Lower lobe of right lung (tissue), 2 donors: ENCODE measurements around the gene FBXO17. TPM values are rescaled to one million over a fixed set of nuclear protein-coding genes. Genes with fewer than 3 reads are reported as not detected.

Experiments
- ATAC-seq, 2 donors: fragments of 200-7000 bp; cut with Tn5 transposase; one replicate each; pipeline ENCODE4 v1.9.1; 2020 to 2022; ENCODE audit warnings: mild to moderate bottlenecking in 2 of 2, moderate library complexity in 2 of 2
- DNase-seq: peaks from one replicate; pipeline ENCODE4 v3.0.0-alpha.2; 2020
- H3K27ac ChIP-seq: fragments of 200-600 bp; one replicate; pipeline ENCODE4 v1.8.0; 2022
- H3K27me3 ChIP-seq: fragments of 200-600 bp; one replicate; pipeline ENCODE4 v1.8.0; 2022; ENCODE audit warnings: low read depth
- H3K36me3 ChIP-seq: fragments of 200-600 bp; one replicate; pipeline ENCODE4 v1.8.0; 2022; ENCODE audit warnings: mild to moderate bottlenecking
- H3K4me1 ChIP-seq: fragments of 200-600 bp; one replicate; pipeline ENCODE4 v1.8.0; 2022
- H3K4me3 ChIP-seq: fragments of 200-600 bp; one replicate; pipeline ENCODE4 v1.8.0; 2022; ENCODE audit warnings: mild to moderate bottlenecking
- H3K9me3 ChIP-seq: fragments of 200-600 bp; one replicate; pipeline ENCODE4 v1.8.0; 2022
- intact Hi-C: fragments of 100-400 bp; cut with DNase I; formaldehyde crosslinking; loops from one replicate; pipeline ENCODE4 v1.11.0; 2022
- total RNA-seq: library from RNA; stranded (reverse); fragmentation: NEBNext Ultra II Directional; extraction: Animal tissue kit (Norgen Biotek cat#: 25700); gene quantifications from one replicate; pipeline ENCODE4 v1.2.1, GENCODE V29; 2021
- TF ChIP-seq, protein P1 (sequence below): fragments of 200-600 bp; IDR thresholded peaks from one replicate; pipeline ENCODE4 v1.8.0; 2022; ENCODE audit warnings: antibody characterized with exemption, mild to moderate bottlenecking
- donor health status: DM: no; HTN: yes; CAD: no; lungs with severe emphysema.

Gene FBXO17
- total RNA-seq, 1 donor from 2014 or later, result 10.5 TPM

DNA sequence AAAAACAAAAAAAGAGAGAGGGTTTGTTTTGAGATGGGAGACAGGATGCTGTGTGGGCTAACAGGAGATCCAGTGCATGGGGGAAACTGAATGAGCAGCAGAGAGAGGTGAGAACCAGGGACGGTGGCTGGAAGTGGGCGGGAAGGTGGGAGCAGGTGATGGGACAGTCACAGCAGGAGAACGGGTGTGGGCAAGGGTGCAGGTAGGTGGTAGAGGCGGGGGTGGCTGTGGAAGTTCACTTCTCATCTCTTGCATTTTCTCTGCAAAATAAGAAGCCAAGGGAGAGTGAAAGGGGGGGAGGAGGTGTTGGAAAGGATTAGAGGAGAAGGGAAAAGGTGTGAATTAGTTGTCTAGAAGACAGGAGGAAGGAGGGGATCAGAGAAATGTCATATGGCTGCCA is 21.9 kb downstream of the FBXO17 start:
- no peaks in the 10 kb centered on the region for H3K36me3 ChIP-seq
- no peak overlapping the region for H3K4me3 ChIP-seq
- no peak overlapping the region for H3K27ac ChIP-seq
- no peak for ATAC-seq
- no peak for DNase-seq
- TF ChIP-seq, protein P1, sequence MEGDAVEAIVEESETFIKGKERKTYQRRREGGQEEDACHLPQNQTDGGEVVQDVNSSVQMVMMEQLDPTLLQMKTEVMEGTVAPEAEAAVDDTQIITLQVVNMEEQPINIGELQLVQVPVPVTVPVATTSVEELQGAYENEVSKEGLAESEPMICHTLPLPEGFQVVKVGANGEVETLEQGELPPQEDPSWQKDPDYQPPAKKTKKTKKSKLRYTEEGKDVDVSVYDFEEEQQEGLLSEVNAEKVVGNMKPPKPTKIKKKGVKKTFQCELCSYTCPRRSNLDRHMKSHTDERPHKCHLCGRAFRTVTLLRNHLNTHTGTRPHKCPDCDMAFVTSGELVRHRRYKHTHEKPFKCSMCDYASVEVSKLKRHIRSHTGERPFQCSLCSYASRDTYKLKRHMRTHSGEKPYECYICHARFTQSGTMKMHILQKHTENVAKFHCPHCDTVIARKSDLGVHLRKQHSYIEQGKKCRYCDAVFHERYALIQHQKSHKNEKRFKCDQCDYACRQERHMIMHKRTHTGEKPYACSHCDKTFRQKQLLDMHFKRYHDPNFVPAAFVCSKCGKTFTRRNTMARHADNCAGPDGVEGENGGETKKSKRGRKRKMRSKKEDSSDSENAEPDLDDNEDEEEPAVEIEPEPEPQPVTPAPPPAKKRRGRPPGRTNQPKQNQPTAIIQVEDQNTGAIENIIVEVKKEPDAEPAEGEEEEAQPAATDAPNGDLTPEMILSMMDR, result no peak
- intact Hi-C loops, result no loop called here
- no peaks in the 10 kb centered on the region for H3K27me3 ChIP-seq
- peaks cover 11% of the 10 kb centered on the region for H3K4me1 ChIP-seq
- H3K9me3 ChIP-seq, result no peaks in the 10 kb centered on the region

DNA sequence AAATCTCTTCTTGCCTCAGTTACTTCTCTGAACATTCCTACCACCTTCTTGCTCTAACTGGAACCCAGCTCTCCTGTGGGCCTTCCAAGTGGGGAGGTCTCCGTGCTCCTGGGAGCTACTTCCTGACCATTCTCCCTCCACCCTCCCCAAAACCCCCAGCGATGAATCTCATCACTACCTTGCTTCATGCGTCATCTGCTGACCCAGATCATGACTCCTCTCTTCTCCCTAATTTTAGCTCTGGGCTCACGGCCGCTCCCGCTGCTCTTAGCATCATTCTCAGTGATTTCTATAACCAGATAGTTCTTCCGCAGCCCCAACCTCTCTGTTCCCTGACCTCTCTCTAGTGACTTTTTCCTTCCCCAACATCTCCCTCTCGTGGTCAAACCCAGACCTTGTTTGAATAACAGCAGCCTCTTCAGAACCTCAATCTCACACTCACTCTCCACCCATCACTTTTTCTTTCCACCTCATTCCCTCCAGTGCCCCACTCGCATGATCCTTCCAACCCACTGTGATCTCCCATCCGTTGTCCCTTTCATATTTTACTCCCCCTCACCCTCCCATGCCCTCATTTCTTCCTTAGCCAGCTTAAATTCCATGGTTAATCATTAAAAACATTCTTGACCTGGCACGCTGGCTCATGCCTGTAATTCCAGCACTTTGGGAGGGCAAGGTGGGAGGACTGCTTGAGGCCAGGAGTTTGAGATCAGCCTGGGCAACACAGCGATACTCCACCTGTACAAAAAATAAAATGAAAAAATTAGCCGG is 23.0 kb downstream of the FBXO17 start:
- TF ChIP-seq, protein P1, result peak; percentile 34
- intact Hi-C loops, result no loop called here
- Histone ChIP-seq H3K4me1 (peaks cover 11% of the 10 kb centered on the region), H3K4me3 (no peak overlapping the region), H3K27me3 (no peaks in the 10 kb centered on the region), H3K36me3 (no peaks in the 10 kb centered on the region), H3K27ac (no peak overlapping the region), H3K9me3 (no peaks in the 10 kb centered on the region)
- ATAC-seq, result peak; percentile 59 to 67
- DNase-seq, result no peak

DNA sequence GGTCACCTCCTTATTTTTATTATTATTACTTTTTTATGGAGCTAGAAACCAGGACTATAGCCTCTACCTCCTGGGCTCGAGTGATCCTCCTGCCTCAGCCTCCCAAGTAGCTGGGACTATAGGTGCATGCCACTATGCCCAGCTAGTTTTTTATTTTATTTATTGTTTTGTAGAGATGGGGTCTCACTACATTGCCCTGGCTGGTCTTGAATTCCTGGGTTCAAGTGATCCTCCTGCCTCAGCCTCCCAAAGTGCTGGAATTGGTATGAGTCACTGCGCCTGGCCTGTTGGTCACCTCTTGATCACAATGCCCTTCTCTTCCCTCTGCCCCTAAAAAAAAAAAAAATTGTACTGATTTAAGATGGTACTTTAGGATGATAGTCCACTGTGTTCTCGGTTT is 24.4 kb downstream of the FBXO17 start:
- no peak overlapping the region for H3K27ac ChIP-seq
- no peaks in the 10 kb centered on the region for H3K9me3 ChIP-seq
- H3K36me3 ChIP-seq, result peaks cover 7% of the 10 kb centered on the region
- TF ChIP-seq, protein P1, result no peak
- intact Hi-C loops, result no loop called here
- no peaks in the 10 kb centered on the region for H3K27me3 ChIP-seq
- ATAC-seq (no peak), DNase-seq (no peak)
- peaks cover 11% of the 10 kb centered on the region for H3K4me1 ChIP-seq
- H3K4me3 ChIP-seq, result no peak overlapping the region

DNA sequence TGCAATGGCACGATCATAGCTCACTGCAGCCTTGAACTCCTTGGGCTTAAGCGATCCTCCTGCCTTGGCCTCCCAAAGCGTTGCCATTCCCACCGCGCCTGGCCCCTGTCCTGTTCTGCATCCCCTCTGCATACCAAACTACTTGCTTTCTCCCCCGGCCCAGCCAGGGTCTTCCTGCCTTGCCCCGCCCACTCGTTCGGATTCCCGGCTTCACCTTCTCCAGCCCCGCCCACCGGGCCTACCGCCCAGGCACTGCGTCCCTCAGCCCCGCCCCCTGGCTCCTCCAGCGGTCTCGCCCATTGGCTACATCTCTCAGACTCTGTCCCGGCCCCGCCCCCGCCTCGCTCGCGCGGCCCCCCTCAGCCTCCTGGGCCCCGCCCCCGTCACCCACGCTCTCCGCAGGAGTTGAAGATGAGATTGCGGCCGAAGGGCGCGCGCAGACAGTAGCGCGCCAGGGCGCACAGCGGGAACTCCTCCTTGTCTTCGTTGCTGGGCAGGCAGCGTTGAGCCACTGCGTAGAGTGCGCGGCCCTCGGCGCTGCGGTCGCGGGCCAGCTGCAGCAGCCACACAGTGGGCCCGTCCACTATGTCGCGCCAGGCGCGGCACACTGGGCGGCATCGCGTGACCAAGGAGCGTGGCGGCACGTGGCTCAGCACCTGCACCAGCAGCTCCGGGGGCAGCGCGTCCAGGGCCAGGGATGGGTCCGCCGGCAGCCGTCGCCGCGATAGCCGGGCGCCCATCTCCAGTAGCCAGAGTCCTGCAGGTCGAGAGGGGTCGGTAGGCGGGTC is 25.8 kb downstream of the FBXO17 start:
- TF ChIP-seq, protein P1, result no peak
- Histone ChIP-seq H3K36me3 (peaks cover 7% of the 10 kb centered on the region), H3K27me3 (no peaks in the 10 kb centered on the region), H3K27ac (no peak overlapping the region), H3K4me3 (peak overlapping the region; percentile 49), H3K9me3 (no peaks in the 10 kb centered on the region), H3K4me1 (peaks cover 11% of the 10 kb centered on the region)
- peak; percentile 94 for DNase-seq
- peak; percentile 96 for ATAC-seq
- intact Hi-C loops, result no loop called here

DNA sequence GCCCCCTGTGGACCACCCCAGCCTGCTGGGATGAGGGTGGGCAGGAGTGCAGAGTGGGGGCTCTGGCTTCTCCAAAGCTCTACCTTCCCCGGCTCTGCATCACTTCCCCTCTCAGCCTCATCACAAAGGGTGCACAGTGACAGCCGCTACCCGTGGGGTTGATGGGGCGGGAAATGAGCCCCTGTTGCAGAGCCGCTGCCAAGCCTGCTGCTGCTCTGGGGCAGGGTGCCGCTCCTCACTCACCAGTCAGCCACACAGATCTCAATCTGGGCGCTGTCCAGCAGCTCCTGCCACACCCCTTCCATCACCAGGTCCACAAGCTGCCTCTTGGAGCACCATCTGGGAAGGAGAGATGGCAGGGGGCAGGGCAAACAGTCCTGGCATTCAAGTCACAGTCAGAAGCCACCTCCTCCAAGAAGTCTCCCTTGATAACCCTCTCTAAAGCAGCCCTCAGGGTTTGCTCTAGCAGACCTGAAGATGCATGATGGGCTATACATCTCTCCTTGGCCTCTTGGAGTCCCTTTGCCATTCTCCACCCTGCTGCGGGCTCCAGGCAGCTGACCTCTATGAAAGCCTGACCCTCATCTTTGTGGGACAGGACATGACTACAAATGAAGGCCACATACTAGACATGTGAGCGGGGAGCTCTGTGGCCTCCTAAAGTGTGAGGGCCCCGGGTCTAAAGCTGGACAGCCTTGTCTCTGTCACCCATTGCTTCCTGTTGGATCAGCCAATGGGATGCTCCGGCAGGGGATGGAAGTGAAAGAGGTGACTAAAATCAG is 29.1 kb downstream of the FBXO17 start:
- peaks cover 7% of the 10 kb centered on the region for H3K36me3 ChIP-seq
- intact Hi-C loops, result no loop called here
- ATAC-seq (no peak), DNase-seq (no peak)
- TF ChIP-seq, protein P1, result no peak
- H3K4me3 ChIP-seq, result no peak overlapping the region
- no peaks in the 10 kb centered on the region for H3K27me3 ChIP-seq
- peaks cover 11% of the 10 kb centered on the region for H3K4me1 ChIP-seq
- no peaks in the 10 kb centered on the region for H3K9me3 ChIP-seq
- H3K27ac ChIP-seq, result no peak overlapping the region
